Measurements from ENCODE around the gene RHOD.

RHOD gene

DNA sequence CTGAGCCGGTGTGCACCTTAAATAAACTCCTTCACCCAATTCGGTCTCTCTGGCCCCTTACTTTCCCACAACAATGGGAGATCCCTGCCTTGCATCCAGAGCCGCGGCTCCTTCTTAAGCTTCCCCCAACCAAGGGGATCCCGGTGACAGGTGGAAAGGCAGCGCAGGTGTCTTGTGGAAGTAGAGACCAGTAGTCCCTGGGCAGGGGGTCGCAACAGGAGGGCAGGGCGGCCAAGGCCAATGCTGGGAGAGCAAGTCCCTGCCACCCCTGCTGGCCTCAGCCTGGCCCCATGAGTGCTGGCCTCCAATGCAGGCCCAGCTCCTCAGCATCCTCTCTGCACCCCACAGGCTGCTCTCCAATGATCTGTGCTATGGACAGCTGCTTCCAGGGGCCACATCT lies 41.6 kb upstream of the RHOD start:
- Histone ChIP-seq H3K27ac (no peak overlapping the region), H3K4me3 (ENCODE audit: low read depth in 1 of 2, low read length in 1 of 2) (no peak overlapping the region), H3K4me1 (ENCODE audit: control insufficient read depth in 1 of 2, insufficient read depth in 1 of 2, low read depth in 1 of 2, low read length in 1 of 2) (no peaks in the 10 kb centered on the region), H3K27me3 (peaks cover 36% of the 10 kb centered on the region), H3K9me3 (no peaks in the 10 kb centered on the region), H3K36me3 (no peaks in the 10 kb centered on the region)
- TF ChIP-seq, protein P1, sequence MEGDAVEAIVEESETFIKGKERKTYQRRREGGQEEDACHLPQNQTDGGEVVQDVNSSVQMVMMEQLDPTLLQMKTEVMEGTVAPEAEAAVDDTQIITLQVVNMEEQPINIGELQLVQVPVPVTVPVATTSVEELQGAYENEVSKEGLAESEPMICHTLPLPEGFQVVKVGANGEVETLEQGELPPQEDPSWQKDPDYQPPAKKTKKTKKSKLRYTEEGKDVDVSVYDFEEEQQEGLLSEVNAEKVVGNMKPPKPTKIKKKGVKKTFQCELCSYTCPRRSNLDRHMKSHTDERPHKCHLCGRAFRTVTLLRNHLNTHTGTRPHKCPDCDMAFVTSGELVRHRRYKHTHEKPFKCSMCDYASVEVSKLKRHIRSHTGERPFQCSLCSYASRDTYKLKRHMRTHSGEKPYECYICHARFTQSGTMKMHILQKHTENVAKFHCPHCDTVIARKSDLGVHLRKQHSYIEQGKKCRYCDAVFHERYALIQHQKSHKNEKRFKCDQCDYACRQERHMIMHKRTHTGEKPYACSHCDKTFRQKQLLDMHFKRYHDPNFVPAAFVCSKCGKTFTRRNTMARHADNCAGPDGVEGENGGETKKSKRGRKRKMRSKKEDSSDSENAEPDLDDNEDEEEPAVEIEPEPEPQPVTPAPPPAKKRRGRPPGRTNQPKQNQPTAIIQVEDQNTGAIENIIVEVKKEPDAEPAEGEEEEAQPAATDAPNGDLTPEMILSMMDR (IDR thresholded peaks at IDR 0.05): no peak

DNA sequence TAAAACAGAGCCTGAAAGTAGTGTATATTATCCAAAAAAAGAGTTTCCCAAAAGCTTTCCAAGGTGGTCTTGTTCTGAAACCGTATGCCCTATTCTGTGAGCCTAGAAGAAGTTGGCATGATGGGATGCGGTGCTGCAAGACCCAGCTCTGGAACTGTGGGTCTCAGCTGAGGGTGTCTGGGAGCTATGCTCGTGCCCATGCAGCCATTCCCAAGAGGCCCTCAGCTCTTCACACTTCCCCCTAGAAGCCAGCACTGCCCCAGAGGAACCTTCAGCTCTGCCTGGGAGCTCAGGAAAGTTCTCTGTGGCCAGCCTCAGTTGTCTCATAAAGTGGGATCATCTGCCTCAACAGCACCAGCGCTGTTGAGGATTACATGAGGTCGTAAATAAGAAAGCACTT lies 40.1 kb upstream of the RHOD start:
- no peaks in the 10 kb centered on the region for H3K36me3 ChIP-seq
- no peak overlapping the region for H3K4me3 ChIP-seq (ENCODE audit: low read depth in 1 of 2, low read length in 1 of 2)
- TF ChIP-seq, protein P1 (IDR thresholded peaks at IDR 0.05): no peak
- H3K27me3 ChIP-seq: peaks cover 51% of the 10 kb centered on the region
- no peak overlapping the region for H3K27ac ChIP-seq
- H3K4me1 ChIP-seq (ENCODE audit: control insufficient read depth in 1 of 2, insufficient read depth in 1 of 2, low read depth in 1 of 2, low read length in 1 of 2): no peaks in the 10 kb centered on the region
- no peaks in the 10 kb centered on the region for H3K9me3 ChIP-seq

DNA sequence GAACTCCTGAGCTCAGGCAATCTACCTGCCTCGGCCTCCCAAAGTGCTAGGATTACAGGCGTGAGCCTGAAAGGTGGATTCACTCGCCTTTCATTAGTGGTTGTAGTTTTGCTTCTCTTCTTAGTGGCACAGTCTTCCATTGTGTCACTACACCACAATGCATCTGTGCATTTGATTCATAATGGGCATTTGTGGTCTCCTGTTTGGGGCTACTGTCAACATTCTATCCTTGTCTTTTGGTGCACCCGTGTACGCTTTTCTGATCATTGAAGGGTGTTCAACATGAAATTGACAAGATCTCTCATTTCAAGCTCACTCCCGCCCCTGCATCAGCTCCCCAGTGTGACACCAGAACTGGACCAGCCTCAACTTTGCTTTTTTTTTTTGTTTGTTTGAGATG lies 35.7 kb upstream of the RHOD start:
- peaks cover 79% of the 10 kb centered on the region for H3K27me3 ChIP-seq

DNA sequence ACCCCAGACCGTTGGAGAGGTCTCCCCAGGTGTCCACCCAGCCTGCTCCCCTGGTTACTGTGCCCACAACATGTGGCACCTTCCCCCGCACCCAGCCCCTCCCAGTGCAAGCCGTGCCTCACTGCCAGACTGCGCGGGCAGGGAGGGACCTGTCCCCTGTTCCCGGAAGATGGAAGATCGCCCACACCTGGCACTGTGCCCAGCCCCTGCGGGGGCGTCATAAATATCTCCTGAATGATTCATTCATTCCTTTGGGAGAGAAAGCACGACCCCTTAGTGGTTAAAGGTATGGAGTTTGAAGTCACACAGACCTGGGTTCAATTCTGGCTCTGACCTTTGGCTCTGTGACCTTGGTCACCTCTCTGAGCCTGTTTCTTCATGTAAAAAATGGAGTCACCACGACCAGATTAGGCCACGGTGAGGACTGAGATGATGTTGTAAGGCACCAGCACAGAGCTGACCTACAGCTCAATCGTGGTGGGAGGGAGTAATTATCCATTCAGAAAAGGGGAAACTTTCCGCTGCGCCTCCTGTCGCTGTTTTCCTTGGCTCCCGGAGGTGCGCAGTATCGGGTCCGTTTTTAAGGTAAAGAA lies 34.2 kb upstream of the RHOD start:
- Histone ChIP-seq H3K36me3 (no peaks in the 10 kb centered on the region), H3K9me3 (no peaks in the 10 kb centered on the region), H3K4me3 (ENCODE audit: low read depth in 1 of 2, low read length in 1 of 2) (no peak overlapping the region), H3K4me1 (ENCODE audit: control insufficient read depth in 1 of 2, insufficient read depth in 1 of 2, low read depth in 1 of 2, low read length in 1 of 2) (no peaks in the 10 kb centered on the region), H3K27me3 (peaks cover 80% of the 10 kb centered on the region), H3K27ac (no peak overlapping the region)
- TF ChIP-seq, protein P1 (IDR thresholded peaks at IDR 0.05): no peak

More for the DNA sequence above, 35.7 kb upstream of the RHOD start:
- no peaks in the 10 kb centered on the region for H3K9me3 ChIP-seq
- H3K36me3 ChIP-seq: no peaks in the 10 kb centered on the region
- H3K4me1 ChIP-seq (ENCODE audit: control insufficient read depth in 1 of 2, insufficient read depth in 1 of 2, low read depth in 1 of 2, low read length in 1 of 2): no peaks in the 10 kb centered on the region
- no peak overlapping the region for H3K4me3 ChIP-seq (ENCODE audit: low read depth in 1 of 2, low read length in 1 of 2)
- no peak overlapping the region for H3K27ac ChIP-seq
- TF ChIP-seq, protein P1 (IDR thresholded peaks at IDR 0.05): no peak

DNA sequence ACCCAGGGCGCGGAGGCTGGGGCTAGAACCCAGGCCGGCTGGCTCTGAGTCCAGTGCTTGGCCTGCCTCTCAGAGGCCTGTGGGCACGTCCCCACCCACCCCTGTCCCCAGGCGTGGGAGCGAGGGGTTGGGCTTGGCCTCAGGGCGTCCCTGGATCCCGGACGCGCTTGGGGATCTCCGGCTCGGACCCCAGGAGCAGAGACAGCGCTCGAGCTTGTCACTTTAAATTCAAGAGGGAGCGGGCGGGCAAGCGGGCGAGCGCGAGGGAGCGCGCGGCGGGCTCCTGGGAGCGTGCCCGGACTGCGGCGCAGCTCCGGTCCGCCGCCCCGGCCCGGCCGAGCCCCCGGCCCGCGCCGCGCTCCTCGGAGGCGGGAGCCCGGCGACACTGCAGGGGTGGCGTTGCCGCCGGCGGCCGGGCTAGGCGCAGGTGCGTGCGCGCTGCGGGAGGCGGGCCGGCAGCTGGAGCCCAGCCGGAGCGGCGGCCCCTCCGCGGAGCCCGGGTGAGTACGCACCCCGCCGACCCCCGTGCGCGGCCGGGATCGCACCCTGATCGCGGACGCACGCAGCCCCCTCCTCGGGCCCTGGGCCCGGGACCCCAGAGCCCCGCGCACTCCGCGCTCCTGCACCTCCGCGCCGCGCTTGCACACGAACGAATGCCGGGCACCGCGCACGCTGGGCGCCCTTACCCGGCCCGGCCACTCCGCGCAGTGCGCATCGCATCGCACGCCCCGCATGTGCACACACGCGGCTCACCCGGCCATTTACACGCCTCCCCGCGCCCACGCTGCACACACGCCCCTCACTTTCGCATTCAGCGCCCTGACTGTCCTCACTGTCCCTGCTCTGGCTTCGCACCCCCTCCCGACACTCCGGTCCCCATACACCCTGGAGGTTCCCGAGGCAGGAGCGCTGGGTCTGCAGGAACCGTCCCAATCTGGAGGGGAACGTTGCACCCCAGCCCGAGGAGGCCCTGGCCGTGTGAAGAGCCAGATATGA lies 33.4 kb upstream of the RHOD start, which contains the start of gene SYT12:
TSS of gene SYT12 (plus strand) at position 174 of the 996 bp plus-strand sequence. CDS start 7,011 bp downstream, outside the sequence.
- Histone ChIP-seq H3K4me3 (ENCODE audit: low read depth in 1 of 2, low read length in 1 of 2) (no peak within 1 kb of the TSS), H3K27me3 (peaks cover 89% of the 10 kb centered on the region), H3K9me3 (no peaks in the 10 kb centered on the region), H3K27ac (no peak within 1 kb of the TSS), H3K4me1 (ENCODE audit: control insufficient read depth in 1 of 2, insufficient read depth in 1 of 2, low read depth in 1 of 2, low read length in 1 of 2) (no peaks in the 10 kb centered on the region), H3K36me3 (no peaks in the 10 kb centered on the region)
- TF ChIP-seq, protein P1 (IDR thresholded peaks at IDR 0.05): no peak

All from neutrophil (primary cell).